ENCODE data around the gene BBS2. TPM values are rescaled to one million over a fixed set of nuclear protein-coding genes. Genes with fewer than 3 reads are reported as not detected.

The BBS2 gene
- polyA plus RNA-seq, 1 donor from 2014 or later: 197 TPM

GRCh38 chr16:56549161-56549560 lies 29.3 kb upstream of the BBS2 start:
- TF ChIP-seq POLR2AphosphoS5 (IDR thresholded peaks at IDR 0.05) (no peak), CTCF (IDR thresholded peaks at IDR 0.05; ENCODE audit: poor library complexity, severe bottlenecking) (no peak), REST (IDR thresholded peaks at IDR 0.05; ENCODE audit: borderline replicate concordance) (no peak), SMC3 (conservative IDR thresholded peaks at IDR 0.05; ENCODE audit: poor library complexity) (no peak), RAD21 (conservative IDR thresholded peaks at IDR 0.05) (no peak)
- H3K4me3 ChIP-seq (ENCODE audit: low read length): no peak overlapping the region
- H3K27me3 ChIP-seq (ENCODE audit: insufficient read depth, low read depth, low read length): no peaks in the 10 kb centered on the region
- H3K79me2 ChIP-seq (replicated peaks; ENCODE audit: insufficient read depth, low read length): no peaks in the 10 kb centered on the region
- H3K9me2 ChIP-seq (ENCODE audit: insufficient read depth, low read length): no peaks in the 10 kb centered on the region
- no peaks in the 10 kb centered on the region for H3F3A ChIP-seq (ENCODE audit: insufficient read depth, low read length, poor library complexity, severe bottlenecking)
- H4K20me1 ChIP-seq (ENCODE audit: insufficient read depth): no peaks in the 10 kb centered on the region
- H3K4me2 ChIP-seq (ENCODE audit: low read length): no peak overlapping the region
- H3K9me3 ChIP-seq (ENCODE audit: low read length): no peaks in the 10 kb centered on the region
- H3K9ac ChIP-seq (ENCODE audit: low read length): no peak overlapping the region
- no peak overlapping the region for H2AFZ ChIP-seq (ENCODE audit: low read depth, low read length)
- H3K27ac ChIP-seq (ENCODE audit: low read length): no peak overlapping the region
- no peaks in the 10 kb centered on the region for H3K36me3 ChIP-seq (ENCODE audit: insufficient read depth, low read length)

GRCh38 chr16:56547949-56548567 lies 28.2 kb upstream of the BBS2 start:
- Histone ChIP-seq H4K20me1 (ENCODE audit: insufficient read depth) (no peaks in the 10 kb centered on the region), H3K27ac (ENCODE audit: low read length) (no peak overlapping the region), H3K9ac (ENCODE audit: low read length) (no peak overlapping the region), H3K36me3 (ENCODE audit: insufficient read depth, low read length) (no peaks in the 10 kb centered on the region), H3F3A (ENCODE audit: insufficient read depth, low read length, poor library complexity, severe bottlenecking) (no peaks in the 10 kb centered on the region), H3K79me2 (replicated peaks; ENCODE audit: insufficient read depth, low read length) (no peaks in the 10 kb centered on the region), H3K27me3 (ENCODE audit: insufficient read depth, low read depth, low read length) (no peaks in the 10 kb centered on the region), H3K9me2 (ENCODE audit: insufficient read depth, low read length) (no peaks in the 10 kb centered on the region), H2AFZ (ENCODE audit: low read depth, low read length) (no peak overlapping the region), H3K9me3 (ENCODE audit: low read length) (no peaks in the 10 kb centered on the region), H3K4me2 (ENCODE audit: low read length) (no peak overlapping the region), H3K4me3 (ENCODE audit: low read length) (no peak overlapping the region)
- no peak for TF ChIP-seq EP300 (conservative IDR thresholded peaks at IDR 0.05; ENCODE audit: poor library complexity, severe bottlenecking)
- TF ChIP-seq TAF1 (IDR thresholded peaks at IDR 0.05; ENCODE audit: low read depth): no peak
- TF ChIP-seq CTCF (IDR thresholded peaks at IDR 0.05; ENCODE audit: poor library complexity, severe bottlenecking): no peak
- no peak for TF ChIP-seq SMC3 (conservative IDR thresholded peaks at IDR 0.05; ENCODE audit: poor library complexity)
- TF ChIP-seq POLR2AphosphoS5 (IDR thresholded peaks at IDR 0.05): no peak
- TF ChIP-seq MXI1 (conservative IDR thresholded peaks at IDR 0.05; ENCODE audit: poor library complexity, severe bottlenecking): no peak
- no peak for TF ChIP-seq RAD21 (conservative IDR thresholded peaks at IDR 0.05)
- TF ChIP-seq REST (IDR thresholded peaks at IDR 0.05; ENCODE audit: borderline replicate concordance): no peak
- no peak for TF ChIP-seq EZH2 (IDR thresholded peaks at IDR 0.05; ENCODE audit: borderline replicate concordance, insufficient read depth, low read length, poor library complexity, severe bottlenecking)
